ENCODE results near the gene LYPD6. TPM values are rescaled to one million over a fixed set of nuclear protein-coding genes. Genes with fewer than 3 reads are reported as not detected.

Gene LYPD6
- total RNA-seq, 2 experiments from 2014 or later: not detected

DNA sequence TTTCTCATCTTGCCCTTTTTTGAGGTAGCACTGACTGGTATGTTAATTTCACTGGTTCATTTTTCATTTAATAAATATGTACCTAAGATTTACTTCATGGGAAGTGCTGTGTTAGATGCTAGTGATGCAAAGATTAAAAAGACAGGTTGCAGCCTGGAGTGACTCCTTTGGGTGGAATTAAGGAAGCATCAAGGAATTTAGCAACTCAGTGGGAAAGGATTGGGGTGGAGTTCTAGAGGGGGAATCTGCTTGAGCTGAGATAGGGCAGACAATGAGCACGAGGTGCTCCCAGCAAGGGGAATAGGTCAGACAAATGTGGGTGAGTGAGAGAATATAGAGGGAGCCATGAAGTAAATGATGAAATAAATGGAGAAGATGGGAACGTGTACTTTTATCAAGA, 57.0 kb downstream of the LYPD6 start:
- CTCF ChIA-PET: no interaction called here
- no peaks in the 10 kb centered on the region for H3K36me3 Mint-ChIP-seq
- peaks cover 6% of the 10 kb centered on the region for H3K27me3 Mint-ChIP-seq
- no peak for DNase-seq
- no peak overlapping the region for H3K27ac Mint-ChIP-seq
- intact Hi-C loops (cut with micrococcal nuclease): no loop called here
- no peaks in the 10 kb centered on the region for H3K9me3 Mint-ChIP-seq
- POLR2A ChIA-PET: no interaction called here
- H3K4me3 Mint-ChIP-seq: no peak overlapping the region
- no peaks in the 10 kb centered on the region for H3K4me1 Mint-ChIP-seq (ENCODE audit: low read depth)

DNA sequence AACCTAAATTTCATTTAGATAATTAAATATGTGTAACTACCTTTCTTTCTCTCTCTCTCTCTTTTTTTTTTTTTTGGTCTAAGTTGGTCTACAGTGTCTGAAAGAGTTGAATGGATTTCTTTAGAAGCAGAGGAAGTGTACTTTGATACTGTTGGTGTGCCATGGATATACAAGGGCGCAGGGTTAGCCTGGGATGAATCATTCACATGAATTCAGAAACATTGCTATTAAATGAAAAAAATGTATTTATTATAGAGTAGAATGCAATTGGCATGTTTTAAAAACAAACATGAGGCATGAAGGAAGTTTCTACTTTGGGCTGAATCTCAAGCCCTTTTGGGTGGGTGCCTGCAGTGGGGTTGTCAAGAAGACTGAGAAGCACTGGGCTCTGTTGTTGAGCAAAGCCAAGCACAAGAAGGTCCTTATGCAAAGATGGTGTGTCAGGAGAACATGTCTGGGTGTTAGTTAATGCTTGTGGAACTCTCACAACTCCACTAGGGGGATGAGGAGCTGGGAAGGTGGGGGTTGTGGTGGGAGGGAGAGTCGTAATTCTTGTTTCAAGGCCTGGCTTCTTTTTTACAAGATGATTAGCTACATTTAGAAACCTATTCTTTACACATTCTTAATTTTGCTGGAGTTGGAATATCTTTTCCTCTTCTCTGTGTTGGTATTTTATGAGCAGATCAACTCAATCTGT, 57.9 kb downstream of the LYPD6 start:
- Mint-ChIP-seq H3K27ac (no peak overlapping the region), H3K4me3 (no peak overlapping the region), H3K9me3 (no peaks in the 10 kb centered on the region), H3K27me3 (peaks cover 6% of the 10 kb centered on the region), H3K36me3 (no peaks in the 10 kb centered on the region), H3K4me1 (ENCODE audit: low read depth) (no peaks in the 10 kb centered on the region)
- intact Hi-C loops (cut with micrococcal nuclease): no loop called here
- ChIA-PET POLR2A (no interaction called here), CTCF (interaction anchor here (0.6 to 1.4 kb wide), 2 partner anchors 172 to 1848 kb away, joined by 3 read pairs; no protein-coding TSS in a partner anchor)
- no peak for DNase-seq

DNA sequence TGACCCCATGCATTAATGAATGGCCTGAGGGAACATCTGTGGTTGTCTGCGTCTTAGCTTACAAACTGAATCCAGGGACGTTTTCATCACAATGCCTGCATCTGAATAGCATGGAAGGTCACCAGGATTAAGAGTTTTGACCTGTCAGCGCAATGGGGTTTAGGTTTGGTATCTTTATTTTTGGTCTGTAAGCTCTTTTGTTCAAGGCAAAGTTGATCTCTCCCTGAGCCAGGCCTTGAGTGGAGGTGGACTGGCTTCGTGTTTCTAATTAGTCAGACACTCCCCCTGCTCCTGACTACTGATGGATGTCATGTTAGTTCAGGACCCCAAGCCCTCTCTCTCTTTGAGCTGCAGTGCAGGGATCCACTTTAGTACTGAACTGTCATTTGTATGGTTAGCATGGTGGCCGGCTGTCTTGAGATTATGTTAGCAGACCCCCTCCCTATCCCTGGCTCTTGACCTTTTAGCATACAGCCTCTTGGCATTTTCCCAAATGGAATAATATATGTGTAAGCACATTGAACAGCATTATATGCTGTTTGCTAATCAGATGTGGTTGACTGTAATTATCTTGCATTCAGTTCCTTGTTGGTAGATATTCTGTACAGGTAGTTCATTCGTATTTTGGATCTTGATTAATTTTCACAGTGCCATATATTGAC, 59.2 kb downstream of the LYPD6 start:
- no peaks in the 10 kb centered on the region for H3K4me1 Mint-ChIP-seq (ENCODE audit: low read depth)
- intact Hi-C loops (cut with micrococcal nuclease): no loop called here
- no peaks in the 10 kb centered on the region for H3K36me3 Mint-ChIP-seq
- H3K4me3 Mint-ChIP-seq: no peak overlapping the region
- H3K9me3 Mint-ChIP-seq: no peaks in the 10 kb centered on the region
- no peak overlapping the region for H3K27ac Mint-ChIP-seq
- ChIA-PET CTCF (interaction anchor here (1.4 kb wide), 1 partner anchor 171 kb away, joined by 3 read pairs; no protein-coding TSS in a partner anchor), POLR2A (no interaction called here)
- H3K27me3 Mint-ChIP-seq: peaks cover 6% of the 10 kb centered on the region
- no peak for DNase-seq

DNA sequence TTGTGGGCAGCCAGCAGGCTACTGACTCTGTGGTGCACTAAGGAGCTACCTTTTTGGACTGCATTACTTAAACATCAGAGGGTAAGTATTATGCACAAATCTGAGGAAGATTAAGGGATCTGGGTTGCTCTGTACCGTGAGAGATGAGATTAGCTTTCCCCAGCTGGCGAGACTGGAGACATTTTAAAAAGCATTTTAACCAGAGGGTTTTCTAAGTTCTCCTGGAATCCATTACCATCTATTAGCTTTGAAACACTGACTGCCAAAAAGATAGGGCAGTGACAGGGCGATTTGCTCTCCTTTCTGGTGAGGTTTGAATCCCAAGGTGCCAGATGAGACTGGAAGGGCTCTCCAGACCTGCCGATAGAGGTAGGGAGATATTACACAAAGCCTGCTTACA, 63.2 kb downstream of the LYPD6 start:
- Mint-ChIP-seq H3K27me3 (peaks cover 3% of the 10 kb centered on the region), H3K4me1 (ENCODE audit: low read depth) (no peaks in the 10 kb centered on the region), H3K9me3 (no peaks in the 10 kb centered on the region), H3K27ac (no peak overlapping the region), H3K36me3 (no peaks in the 10 kb centered on the region), H3K4me3 (no peak overlapping the region)
- CTCF ChIA-PET: no interaction called here
- POLR2A ChIA-PET: interaction anchor here (0.6 kb wide), 1 partner anchor 1396 kb away, joined by 3 read pairs; no protein-coding TSS in a partner anchor
- no peak for DNase-seq
- intact Hi-C loops (cut with micrococcal nuclease): no loop called here

DNA sequence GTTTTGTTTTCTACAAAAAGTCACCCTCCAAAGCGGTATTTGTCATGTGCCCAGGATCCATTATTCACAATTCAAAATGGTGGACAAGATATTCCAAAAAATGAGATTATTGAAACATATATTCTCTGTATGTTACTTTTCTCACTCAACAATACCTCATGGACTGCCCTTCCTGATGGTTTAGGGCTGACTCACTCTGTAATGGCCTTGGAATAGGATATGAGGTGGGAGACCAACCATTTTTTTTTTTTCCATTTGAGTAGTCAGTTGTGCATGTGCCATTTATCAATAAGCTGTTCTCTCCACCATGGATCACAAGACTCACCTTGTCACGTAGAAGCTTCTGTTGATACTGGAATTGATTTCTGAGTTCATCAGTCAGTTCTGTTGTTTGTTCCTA, 64.5 kb downstream of the LYPD6 start:
- intact Hi-C loops (cut with micrococcal nuclease): no loop called here
- no peaks in the 10 kb centered on the region for H3K36me3 Mint-ChIP-seq

DNA sequence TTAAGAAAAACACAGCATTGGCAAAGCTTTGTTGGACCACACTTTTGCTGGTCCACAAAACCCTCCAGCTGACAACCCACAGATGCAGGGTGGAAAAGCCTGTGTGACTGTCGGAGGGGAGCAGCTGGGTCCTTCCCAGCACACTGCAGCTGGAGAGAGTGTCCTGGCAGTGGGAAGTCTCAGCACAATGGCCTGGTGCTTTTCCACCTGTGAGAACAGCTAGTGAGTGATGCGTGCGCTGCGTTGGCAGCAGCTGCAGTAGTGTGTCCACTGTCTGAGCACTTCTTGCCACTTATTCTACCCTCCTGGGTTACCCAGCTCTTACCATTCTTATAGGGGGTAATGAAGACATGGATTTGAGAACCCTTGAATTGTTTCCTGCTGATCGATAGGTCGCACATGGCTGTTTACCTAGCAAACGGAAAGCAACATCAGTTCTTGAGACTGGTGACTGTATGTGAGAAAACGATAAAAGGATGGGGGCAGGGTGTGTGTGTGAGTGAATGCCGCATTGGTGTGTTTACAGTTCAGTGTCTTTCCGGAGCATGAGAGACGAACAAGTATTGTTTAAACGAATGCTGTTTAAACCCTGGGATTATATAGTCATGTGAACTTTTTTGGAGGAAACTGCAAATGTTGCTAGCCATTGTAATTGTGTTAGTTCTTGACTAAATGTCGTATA, 69.7 kb downstream of the LYPD6 start:
- POLR2A ChIA-PET: no interaction called here

More for the DNA sequence above, 64.5 kb downstream of the LYPD6 start:
- Mint-ChIP-seq H3K9me3 (no peaks in the 10 kb centered on the region), H3K27ac (no peak overlapping the region), H3K27me3 (peaks cover 3% of the 10 kb centered on the region), H3K4me1 (ENCODE audit: low read depth) (no peaks in the 10 kb centered on the region), H3K4me3 (no peak overlapping the region)
- CTCF ChIA-PET: no interaction called here
- POLR2A ChIA-PET: no interaction called here
- DNase-seq: no peak

DNA sequence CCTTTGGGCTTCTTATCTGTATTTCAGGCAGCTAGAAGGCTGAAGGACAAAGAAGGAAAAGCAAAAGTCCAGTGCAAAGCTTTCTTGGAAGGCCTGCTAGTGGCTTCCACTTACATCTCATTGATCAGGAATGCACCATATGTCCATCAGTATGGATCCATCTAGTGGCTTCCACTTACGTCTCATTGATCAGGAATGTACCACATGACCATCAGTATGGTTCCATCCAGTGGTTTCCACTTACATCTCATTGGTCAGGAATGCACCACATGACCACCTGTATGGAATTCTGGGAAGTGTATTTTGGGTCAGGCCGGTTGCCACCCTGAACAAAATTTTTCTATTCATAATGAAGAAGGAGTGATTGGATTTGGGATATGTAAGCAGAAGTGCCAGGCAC, 70.6 kb downstream of the LYPD6 start:
- intact Hi-C loops (cut with micrococcal nuclease): no loop called here
- no peak for DNase-seq
- no peaks in the 10 kb centered on the region for H3K36me3 Mint-ChIP-seq
- no peak overlapping the region for H3K4me3 Mint-ChIP-seq
- no peaks in the 10 kb centered on the region for H3K9me3 Mint-ChIP-seq
- H3K27ac Mint-ChIP-seq: no peak overlapping the region
- peaks cover 3% of the 10 kb centered on the region for H3K27me3 Mint-ChIP-seq
- ChIA-PET POLR2A (no interaction called here), CTCF (interaction anchor here (1.2 kb wide), 1 partner anchor 160 kb away, joined by 3 read pairs; no protein-coding TSS in a partner anchor)
- no peaks in the 10 kb centered on the region for H3K4me1 Mint-ChIP-seq (ENCODE audit: low read depth)

More for the DNA sequence above, 69.7 kb downstream of the LYPD6 start:
- no peak for DNase-seq
- intact Hi-C loops (cut with micrococcal nuclease): no loop called here
- no peak overlapping the region for H3K27ac Mint-ChIP-seq
- no peak overlapping the region for H3K4me3 Mint-ChIP-seq
- H3K27me3 Mint-ChIP-seq: peaks cover 3% of the 10 kb centered on the region
- H3K9me3 Mint-ChIP-seq: no peaks in the 10 kb centered on the region
- no peaks in the 10 kb centered on the region for H3K36me3 Mint-ChIP-seq
- no peaks in the 10 kb centered on the region for H3K4me1 Mint-ChIP-seq (ENCODE audit: low read depth)
- CTCF ChIA-PET: interaction anchor here (1.2 kb wide), 1 partner anchor 161 kb away, joined by 3 read pairs; no protein-coding TSS in a partner anchor

DNA sequence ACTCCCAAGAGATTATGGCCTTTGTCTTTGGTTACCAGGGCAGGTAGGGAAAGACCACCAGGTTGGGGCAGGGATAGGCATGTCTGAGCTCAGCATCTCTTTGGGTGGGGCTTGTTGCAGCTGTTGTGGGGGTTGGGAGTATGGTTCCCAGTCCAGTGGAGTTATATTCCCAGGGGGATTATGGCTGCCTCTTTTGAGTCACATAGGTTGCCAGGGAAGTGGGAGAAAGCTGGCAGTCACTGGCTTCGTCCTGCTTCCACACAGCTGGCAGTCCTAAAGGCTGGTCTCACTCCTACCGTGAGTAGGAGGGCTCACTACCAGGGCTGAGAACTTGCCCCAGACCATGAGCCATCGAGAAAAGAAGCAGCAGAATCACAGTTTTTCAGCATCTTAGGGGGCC, 79.1 kb downstream of the LYPD6 start:
- ChIA-PET CTCF (no interaction called here), POLR2A (no interaction called here)
- Mint-ChIP-seq H3K9me3 (peaks cover 3% of the 10 kb centered on the region), H3K27me3 (peaks cover 5% of the 10 kb centered on the region), H3K27ac (no peak overlapping the region), H3K4me1 (ENCODE audit: low read depth) (no peaks in the 10 kb centered on the region), H3K4me3 (no peak overlapping the region), H3K36me3 (no peaks in the 10 kb centered on the region)
- intact Hi-C loops (cut with micrococcal nuclease): no loop called here
- DNase-seq: no peak

DNA sequence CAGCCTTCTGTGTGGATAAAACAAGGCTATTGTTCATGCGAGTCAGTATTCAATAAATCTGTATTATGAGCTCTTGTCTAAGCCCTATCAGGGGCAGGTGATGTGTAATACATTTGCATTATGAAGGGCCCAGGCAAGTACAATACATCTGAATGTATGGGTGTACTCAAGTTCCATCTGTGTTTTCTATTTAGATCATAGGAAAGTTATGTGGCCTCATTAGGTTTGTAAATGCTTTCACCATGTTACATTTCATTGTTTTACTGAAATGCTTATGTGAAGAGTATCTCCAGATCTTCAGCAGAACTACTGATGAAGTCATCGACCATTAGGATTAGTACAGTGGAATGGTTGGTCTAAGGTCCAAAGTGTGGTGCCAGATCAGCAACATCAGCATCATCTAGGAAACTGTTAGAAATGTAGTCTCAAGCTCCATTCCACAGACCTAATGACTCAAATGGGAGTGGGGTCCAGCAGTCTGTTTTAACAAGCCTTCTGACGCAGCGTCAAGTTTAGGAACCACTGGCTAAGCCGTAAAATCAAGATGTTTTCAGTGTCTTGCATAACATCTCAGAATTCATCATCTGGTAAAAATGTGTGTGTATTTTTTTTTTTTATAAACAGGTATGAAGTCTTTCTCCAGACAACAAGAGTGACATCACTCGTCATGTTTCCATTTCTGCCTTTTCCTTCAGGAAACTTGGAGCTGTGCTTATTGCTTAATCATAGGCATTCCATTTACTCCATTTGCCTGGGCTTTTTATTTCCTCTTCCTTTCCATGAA, 80.5 kb downstream of the LYPD6 start:
- ChIA-PET CTCF (no interaction called here), POLR2A (no interaction called here)
- H3K36me3 Mint-ChIP-seq: no peaks in the 10 kb centered on the region
- intact Hi-C loops (cut with micrococcal nuclease): no loop called here
- no peaks in the 10 kb centered on the region for H3K4me1 Mint-ChIP-seq (ENCODE audit: low read depth)
- peaks cover 7% of the 10 kb centered on the region for H3K27me3 Mint-ChIP-seq
- no peak for DNase-seq
- H3K27ac Mint-ChIP-seq: no peak overlapping the region
- H3K4me3 Mint-ChIP-seq: no peak overlapping the region
- peaks cover 3% of the 10 kb centered on the region for H3K9me3 Mint-ChIP-seq

DNA sequence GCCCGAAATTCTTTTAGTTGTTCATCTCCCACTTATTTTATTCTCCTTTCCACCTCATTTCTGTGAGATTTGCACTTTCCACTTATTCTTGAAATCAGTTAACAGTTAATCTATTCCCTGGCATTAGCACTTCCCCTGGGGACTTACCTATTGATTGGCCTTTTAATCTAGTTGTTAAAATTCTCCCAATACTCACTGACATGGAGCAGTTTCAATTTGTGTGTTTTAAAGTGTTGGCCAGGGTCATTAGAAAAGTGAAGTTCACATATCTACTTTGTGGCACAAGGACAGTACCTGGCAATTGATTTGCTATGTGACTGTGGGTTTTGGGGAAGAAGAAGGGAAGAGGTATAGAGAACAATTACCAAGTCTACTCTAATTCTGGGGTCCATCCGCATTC, 83.1 kb downstream of the LYPD6 start:
- H3K27me3 Mint-ChIP-seq: peaks cover 7% of the 10 kb centered on the region
- intact Hi-C loops (cut with micrococcal nuclease): no loop called here

DNA sequence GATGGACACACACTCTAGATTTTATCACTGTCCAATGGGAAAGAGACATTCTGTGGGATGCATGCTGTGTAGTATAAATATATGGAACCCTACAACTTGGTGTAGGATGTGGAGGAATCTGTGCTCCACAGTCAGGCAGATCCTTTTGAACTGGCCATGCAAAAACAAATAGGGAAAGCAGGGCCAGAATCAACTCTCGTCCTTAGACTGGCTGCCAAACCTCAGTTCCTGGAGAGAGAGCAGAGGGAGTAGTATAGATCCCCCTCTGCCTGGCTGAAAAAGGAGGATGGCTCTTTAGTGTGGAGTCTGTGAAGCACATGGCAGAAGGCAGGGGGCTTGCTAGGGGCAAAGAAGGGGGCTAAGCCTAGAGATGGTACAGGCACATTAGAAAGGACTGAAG, 84.7 kb downstream of the LYPD6 start:
- DNase-seq: no peak
- intact Hi-C loops (cut with micrococcal nuclease): no loop called here
- Mint-ChIP-seq H3K36me3 (no peaks in the 10 kb centered on the region), H3K4me3 (no peak overlapping the region), H3K27me3 (peaks cover 5% of the 10 kb centered on the region), H3K4me1 (ENCODE audit: low read depth) (no peaks in the 10 kb centered on the region), H3K27ac (no peak overlapping the region), H3K9me3 (no peaks in the 10 kb centered on the region)
- CTCF ChIA-PET: no interaction called here
- POLR2A ChIA-PET: no interaction called here

More for the DNA sequence above, 83.1 kb downstream of the LYPD6 start:
- Mint-ChIP-seq H3K9me3 (no peaks in the 10 kb centered on the region), H3K27ac (no peak overlapping the region), H3K36me3 (no peaks in the 10 kb centered on the region), H3K4me3 (no peak overlapping the region), H3K4me1 (ENCODE audit: low read depth) (no peaks in the 10 kb centered on the region)
- DNase-seq: no peak
- POLR2A ChIA-PET: no interaction called here
- CTCF ChIA-PET: no interaction called here

DNA sequence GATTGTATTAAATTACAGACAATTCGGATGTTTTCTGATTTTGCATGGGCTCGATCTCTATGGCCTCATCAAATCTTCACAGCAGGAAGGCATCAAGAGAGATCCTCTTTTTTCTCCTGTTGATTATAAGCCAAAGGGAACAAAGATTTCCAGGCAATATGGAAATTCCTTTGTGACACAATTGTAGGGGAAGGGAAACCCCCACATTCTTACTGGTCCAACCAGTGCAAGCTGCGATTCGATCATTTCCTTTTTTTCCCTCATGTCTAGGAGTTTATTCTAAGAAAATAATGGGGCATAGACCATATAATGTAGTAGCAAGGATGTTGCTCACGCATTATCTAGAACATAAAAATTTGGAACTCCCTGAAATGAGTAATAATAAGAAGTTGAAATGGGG, 87.7 kb downstream of the LYPD6 start:
- Mint-ChIP-seq H3K27me3 (peaks cover 2% of the 10 kb centered on the region), H3K4me3 (no peak overlapping the region), H3K27ac (no peak overlapping the region), H3K9me3 (no peaks in the 10 kb centered on the region), H3K4me1 (ENCODE audit: low read depth) (no peaks in the 10 kb centered on the region), H3K36me3 (no peaks in the 10 kb centered on the region)
- CTCF ChIA-PET: no interaction called here
- intact Hi-C loops (cut with micrococcal nuclease): no loop called here
- no peak for DNase-seq
- POLR2A ChIA-PET: no interaction called here

Measured in activated CD4-positive, alpha-beta memory T cell treated with anti-CD3 and anti-CD28 coated beads for 36 hours (primary cell).